Measurements from ENCODE around the gene CDH4.

GRCh38 chr20:61841551-61841950 lies 589.5 kb downstream of the CDH4 start:
- TF ChIP-seq POLR2A (IDR thresholded peaks at IDR 0.05) (no peak), EP300 (IDR thresholded peaks at IDR 0.05) (no peak)

All from upper lobe of left lung (tissue), 4 donors.